ENCODE data around the gene OLFM4. TPM values are rescaled to one million over a fixed set of nuclear protein-coding genes. Genes with fewer than 3 reads are reported as not detected.

OLFM4 gene
- total and polyA plus RNA-seq, 10 of the 15 experiments (the other 5 are each of a cell fraction or from before 2014, with no cell fraction given): 0.03 to 0.27 (median 0.11) TPM; not detected in 6

- no peak for TF ChIP-seq SKIL (IDR thresholded peaks at IDR 0.05; ENCODE audit: low read depth, poor library complexity, severe bottlenecking)
Observed at GRCh38 chr13:53050151-53050550, 21.5 kb downstream of the OLFM4 start (continued).

- ChIA-PET SMC1A (ENCODE audit: uncharacterized antibody, unreplicated experiment) (interaction anchor here (0.6 kb wide), 1 partner anchor 57 kb away, joined by 3 read pairs; no protein-coding TSS in a partner anchor), CTCF (interaction anchor here (1.2 kb wide), 1 partner anchor 11 kb away, joined by 3 read pairs; no protein-coding TSS in a partner anchor), POLR2A (no interaction called here), RAD21 (ENCODE audit: unreplicated experiment) (no interaction called here)
- Histone ChIP-seq H3K4me2 (ENCODE audit: control insufficient read depth, insufficient read depth) (no peak overlapping the region), H3K4me3 (no peak overlapping the region), H4K20me1 (ENCODE audit: control insufficient read depth, insufficient read depth) (no peaks in the 10 kb centered on the region), H3K79me2 (ENCODE audit: control insufficient read depth, insufficient read depth, low read length) (no peaks in the 10 kb centered on the region), H2AFZ (ENCODE audit: control insufficient read depth, low read depth, low read length) (no peak overlapping the region), H3K9me3 (replicated peaks; ENCODE audit: control insufficient read depth, insufficient read depth, low read length) (no peaks in the 10 kb centered on the region), H3K9ac (ENCODE audit: control insufficient read depth, insufficient read depth, low read length) (no peak overlapping the region), H3K36me3 (ENCODE audit: control insufficient read depth in 2 of 2, insufficient read depth in 2 of 2, low read length in 1 of 2) (no peaks in the 10 kb centered on the region), H3K4me1 (ENCODE audit: control insufficient read depth, insufficient read depth, low read length) (no peaks in the 10 kb centered on the region), H3K27ac (ENCODE audit: control insufficient read depth, insufficient read depth) (no peak overlapping the region), H3K27me3 (replicated peaks in 1 of 2; ENCODE audit: control insufficient read depth in 2 of 2, insufficient read depth in 2 of 2, low read length in 1 of 2) (no peaks in the 10 kb centered on the region)
- no peak for DNase-seq (ENCODE audit: low read depth, low spot score)
- no TSS peak for BruUV-seq (replicated peaks)
- in situ Hi-C loops (cut with MboI) (no loop called here), intact Hi-C loops (cut with micrococcal nuclease; ENCODE audit: unreplicated experiment) (no loop called here)
- no peak for TF ChIP-seq CUX1 (IDR thresholded peaks at IDR 0.05; ENCODE audit: insufficient replicate concordance, low read depth, low read length)
- no peak for TF ChIP-seq GABPA (IDR thresholded peaks at IDR 0.05; ENCODE audit: low read depth)
- no peak for TF ChIP-seq TAF1 (IDR thresholded peaks at IDR 0.05; ENCODE audit: borderline replicate concordance, low read depth, low read length)
- no peak for TF ChIP-seq YY1 (IDR thresholded peaks at IDR 0.05; ENCODE audit: low read depth, low read length)
- FAIRE-seq: no peak
- 48% methylated on average over 2 of the region's 2 CpGs for WGBS (ENCODE audit: insufficient coverage, insufficient replicate concordance, low lambda C conversion rate, missing lambda C conversion rate)
- no peak for ATAC-seq
Observed at GRCh38 chr13:53052675-53053074, 24.1 kb downstream of the OLFM4 start.

Measured in GM12878 (cell line).